T-cell (primary cell): Measurements from ENCODE around the gene ZNF664. TPM values are rescaled to one million over a fixed set of nuclear protein-coding genes. Genes with fewer than 3 reads are reported as not detected.
A peak's percentile ranks its signal among the peaks of the same experiment; 100 is the strongest.

Source experiments
- ATAC-seq, 4 experiments: fragments of 200-7000 bp in 3 of 4; fragments of 150-1000 bp in 1 of 4; cut with Tn5 transposase; replicated peaks in 1 of 4; 1 replicate in 3 of 4; 2 replicates in 1 of 4; pipeline ENCODE4 v1.10.0; 2021; ENCODE audit warnings: moderate library complexity in 3 of 4, mild to moderate bottlenecking in 2 of 4, moderate number of reproducible peaks in 1 of 4
- CTCF ChIA-PET, 2 donors: fragments of 300-600 bp; sonication (Branson Sonifier 250); formaldehyde crosslinking; loops; one replicate each; lab custom pipeline; 2022; ENCODE audit warnings: antibody characterized with exemption in 2 of 2; lab: Charles Lee
- POLR2A ChIA-PET, 2 donors: fragments of 300-600 bp; sonication (Branson Sonifier 250); formaldehyde crosslinking; loops; one replicate each; lab custom pipeline; 2022; ENCODE audit warnings: antibody characterized with exemption in 2 of 2; lab: Charles Lee
- DNase-seq, 35 experiments: peaks; one replicate each; pipeline versions ENCODE4 v3.0.0 to v3.0.0-alpha.2; 2013 to 2023
- H3K27ac ChIP-seq: one replicate; pipeline ENCODE4 v1.5.1; 2013; ENCODE audit warnings: low read length
- H3K27me3 ChIP-seq, 2 experiments: replicated peaks in 1 of 2; 1 replicate in 1 of 2; 2 replicates in 1 of 2; pipeline versions ENCODE4 v1.6.1 to v1.7.0; 2013; ENCODE audit warnings: low read length in 1 of 2, mixed read lengths in 1 of 2; ENCODE audit not compliant: control insufficient read depth in 2 of 2, insufficient read depth in 2 of 2; ENCODE audit errors: extremely low read depth in 1 of 2
- H3K36me3 ChIP-seq, 2 donors: 1 replicate in 1 of 2; 2 replicates in 1 of 2; pipeline versions ENCODE4 v1.6.1 to v1.7.0; 2013; ENCODE audit warnings: low read length in 1 of 2; ENCODE audit not compliant: control insufficient read depth in 2 of 2, insufficient read depth in 1 of 2; ENCODE audit errors: extremely low read depth in 1 of 2
- H3K4me1 ChIP-seq, 2 experiments: 1 replicate in 1 of 2; 2 replicates in 1 of 2; pipeline versions ENCODE4 v1.6.1 to v1.7.0; 2013; ENCODE audit warnings: low read length in 2 of 2, mixed read lengths in 1 of 2; ENCODE audit not compliant: insufficient read depth in 2 of 2, control insufficient read depth in 1 of 2; ENCODE audit errors: extremely low read depth in 1 of 2
- H3K4me3 ChIP-seq, 2 donors: 1 replicate in 1 of 2; 2 replicates in 1 of 2; pipeline versions ENCODE4 v1.5.1 to v1.7.0; 2013; ENCODE audit warnings: mild to moderate bottlenecking in 2 of 2, low read length in 1 of 2, moderate library complexity in 1 of 2; ENCODE audit not compliant: control insufficient read depth in 1 of 2; ENCODE audit errors: extremely low read depth in 1 of 2
- H3K9me3 ChIP-seq: 2 replicates; pipeline ENCODE4 v1.7.0; 2013
- H3K27ac Mint-ChIP-seq, 2 donors: one replicate each; pipeline ENCODE4 v1.8.0; 2020 to 2021; ENCODE audit warnings: mild to moderate bottlenecking in 2 of 2, mixed read lengths in 2 of 2
- H3K27me3 Mint-ChIP-seq, 2 donors: one replicate each; pipeline ENCODE4 v1.8.0; 2021 to 2022; ENCODE audit warnings: mixed read lengths in 2 of 2
- H3K36me3 Mint-ChIP-seq: one replicate; pipeline ENCODE4 v1.8.0; 2021; ENCODE audit warnings: mixed read lengths
- H3K4me1 Mint-ChIP-seq, 3 donors: one replicate each; pipeline ENCODE4 v1.8.0; 2020 to 2022; ENCODE audit warnings: mixed read lengths in 3 of 3, mild to moderate bottlenecking in 1 of 3
- H3K4me3 Mint-ChIP-seq, 3 donors: one replicate each; pipeline ENCODE4 v1.8.0; 2020 to 2022; ENCODE audit warnings: mild to moderate bottlenecking in 3 of 3, mixed read lengths in 3 of 3, moderate library complexity in 3 of 3
- H3K9me3 Mint-ChIP-seq, 3 donors: one replicate each; pipeline ENCODE4 v1.8.0; 2020 to 2022; ENCODE audit warnings: mixed read lengths in 3 of 3
- WGBS: methylation state at CpG from one replicate; pipeline ENCODE4 v1.1.5; 2013; ENCODE audit warnings: missing lambda C conversion rate; ENCODE audit not compliant: insufficient coverage; 5-methylcytosine and 5-hydroxymethylcytosine counted together
- total RNA-seq, 35 experiments: library from RNA in 6 of 35; stranded (reverse) in 6 of 35; fragments of 120-200 nt in 1 of 35; gene quantifications; one replicate each; pipeline versions ENCODE4 v1.2.1 to v1.2.4 and lab custom pipeline; 2013 to 2026

Gene ZNF664
- total RNA-seq, 5 donors from 2014 or later (not counting 1 experiment from before 2014, with no cell fraction given), result 30.6 to 58.2 (median 56.1) TPM

GRCh38 chr12:124006846-124007713 lies 34.1 kb downstream of the ZNF664 start:
- peak in 3 of 4 experiments; percentile 19 to 37 (median 30) for ATAC-seq
- WGBS, result 83% methylated on average over 8 of the region's 14 CpGs
- Mint-ChIP-seq H3K36me3 (peaks cover 28% of the 10 kb centered on the region), H3K4me3 (peak overlapping the region; percentile 29 to 64 (median 48)), H3K27me3 (no peaks in the 10 kb centered on the region), H3K4me1 (peaks cover 33 to 40% (median 33%) of the 10 kb centered on the region in 3 donors), H3K9me3 (no peaks in the 10 kb centered on the region), H3K27ac (peak overlapping the region; percentile 77 to 93)
- ChIA-PET POLR2A (no interaction called here), CTCF (interaction anchor here in 1 of 2 donors (0.5 to 0.8 kb wide), 4 partner anchors 23 to 106 kb away, joined by 3 read pairs; no protein-coding TSS in a partner anchor)
- H3K9me3 ChIP-seq, result no peaks in the 10 kb centered on the region
- peaks cover 0 to 25% of the 10 kb centered on the region in 2 donors for H3K36me3 ChIP-seq
- no peak for DNase-seq
- peaks cover 18 to 20% of the 10 kb centered on the region in 2 experiments for H3K4me1 ChIP-seq
- H3K4me3 ChIP-seq, result no peak overlapping the region
- no peak overlapping the region for H3K27ac ChIP-seq
- no peaks in the 10 kb centered on the region for H3K27me3 ChIP-seq

DNA sequence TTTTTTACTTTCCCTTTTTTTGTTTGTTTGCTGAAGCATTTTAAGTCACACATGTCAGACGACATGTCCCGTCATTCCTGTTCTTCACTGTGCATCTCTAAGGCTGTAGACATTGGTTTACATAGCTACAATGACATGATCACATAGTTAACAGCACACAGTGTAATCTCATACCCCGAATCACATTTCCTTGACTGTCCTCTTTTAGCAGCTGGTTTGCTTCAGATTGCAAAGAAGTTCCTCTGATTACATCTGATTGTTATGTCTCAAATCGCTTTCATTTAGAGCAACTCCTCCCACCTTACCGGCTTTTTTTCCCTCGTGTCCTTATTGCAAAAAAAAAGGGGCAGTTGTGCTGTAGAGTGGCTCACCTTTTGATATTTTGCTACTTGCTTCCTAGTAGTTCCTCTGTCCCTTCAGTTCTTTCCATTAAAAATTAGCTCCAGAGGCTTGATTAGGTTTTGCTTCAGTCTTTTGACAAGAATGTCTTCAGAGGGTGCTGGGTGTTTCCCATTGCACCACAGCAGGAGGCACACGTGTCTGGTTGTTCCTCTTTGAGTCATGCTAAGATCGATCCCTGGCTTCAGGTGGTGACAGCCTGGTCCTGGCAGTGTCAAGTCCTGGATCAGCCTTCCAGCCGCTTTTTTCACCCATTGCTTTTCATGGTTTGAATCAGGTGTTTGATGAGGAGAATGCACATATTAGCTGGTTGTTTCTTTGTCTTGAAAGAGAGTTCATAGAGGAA lies 35.0 kb downstream of the ZNF664 start:
- no peaks in the 10 kb centered on the region for H3K27me3 ChIP-seq
- H3K9me3 Mint-ChIP-seq, result no peaks in the 10 kb centered on the region

GRCh38 chr12:124008595-124008994 lies 35.6 kb downstream of the ZNF664 start:
- ATAC-seq (no peak), DNase-seq (no peak)
- no peaks in the 10 kb centered on the region for H3K9me3 Mint-ChIP-seq
- Histone ChIP-seq H3K4me1 (peaks cover 18 to 19% of the 10 kb centered on the region in 2 experiments), H3K36me3 (peaks cover 0 to 40% of the 10 kb centered on the region in 2 donors), H3K9me3 (no peaks in the 10 kb centered on the region), H3K4me3 (no peak overlapping the region), H3K27me3 (no peaks in the 10 kb centered on the region), H3K27ac (no peak overlapping the region)
- H3K4me3 Mint-ChIP-seq, result peak overlapping the region in 1 of 3 donors; percentile 64
- POLR2A ChIA-PET, result no interaction called here
- CTCF ChIA-PET, result no interaction called here
- WGBS, result no CpG with 5 or more reads among the region's 3 CpGs
- H3K27me3 Mint-ChIP-seq, result no peaks in the 10 kb centered on the region
- H3K27ac Mint-ChIP-seq, result no peak overlapping the region
- H3K36me3 Mint-ChIP-seq, result peaks cover 39% of the 10 kb centered on the region
- peaks cover 33 to 40% (median 33%) of the 10 kb centered on the region in 3 donors for H3K4me1 Mint-ChIP-seq

More for the DNA sequence above, 35.0 kb downstream of the ZNF664 start:
- ATAC-seq, result peak in 1 of 4 experiments; percentile 44
- Mint-ChIP-seq H3K36me3 (peaks cover 35% of the 10 kb centered on the region), H3K4me1 (peaks cover 33 to 40% (median 33%) of the 10 kb centered on the region in 3 donors), H3K4me3 (peak overlapping the region in 2 of 3 donors; percentile 1 to 64), H3K27ac (peak overlapping the region in 1 of 2 donors; percentile 56), H3K27me3 (no peaks in the 10 kb centered on the region)
- WGBS, result 51% methylated on average over 5 of the region's 9 CpGs
- ChIA-PET POLR2A (no interaction called here), CTCF (no interaction called here)
- peak in 1 of 35 experiments; percentile 17 for DNase-seq
- peaks cover 18 to 19% of the 10 kb centered on the region in 2 experiments for H3K4me1 ChIP-seq
- H3K36me3 ChIP-seq, result peaks cover 0 to 34% of the 10 kb centered on the region in 2 donors
- no peak overlapping the region for H3K4me3 ChIP-seq
- no peaks in the 10 kb centered on the region for H3K9me3 ChIP-seq
- H3K27ac ChIP-seq, result no peak overlapping the region

DNA sequence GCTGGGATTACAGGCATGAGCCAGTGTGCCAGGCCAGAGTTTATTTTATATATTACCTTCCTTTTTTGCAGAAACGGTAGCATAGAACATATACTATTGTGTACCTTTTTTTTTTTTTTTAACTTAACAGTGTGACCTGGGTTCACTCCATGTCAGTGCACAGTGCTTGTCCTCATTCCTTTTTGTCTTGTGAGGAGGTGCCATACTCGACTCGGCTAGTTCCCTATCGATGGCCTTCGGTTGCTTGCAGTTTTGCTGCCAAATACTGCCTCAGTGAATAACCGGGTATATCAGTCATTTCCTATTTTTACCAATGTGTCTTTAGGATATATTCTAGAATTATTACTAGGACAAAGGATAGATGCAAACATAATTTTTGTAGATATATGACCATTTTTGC lies 36.8 kb downstream of the ZNF664 start:
- no peaks in the 10 kb centered on the region for H3K9me3 Mint-ChIP-seq
- no peak for ATAC-seq
- no peak overlapping the region for H3K27ac Mint-ChIP-seq
- Histone ChIP-seq H3K4me1 (peaks cover 18 to 19% of the 10 kb centered on the region in 2 experiments), H3K27ac (no peak overlapping the region), H3K4me3 (no peak overlapping the region), H3K27me3 (no peaks in the 10 kb centered on the region), H3K9me3 (no peaks in the 10 kb centered on the region), H3K36me3 (peaks cover 0 to 33% of the 10 kb centered on the region in 2 donors)
- no peak for DNase-seq
- CTCF ChIA-PET, result interaction anchor here in 1 of 2 donors (0.7 kb wide), 1 partner anchor 13 kb away, joined by 5 read pairs; no protein-coding TSS in a partner anchor
- H3K36me3 Mint-ChIP-seq, result peaks cover 47% of the 10 kb centered on the region
- H3K4me1 Mint-ChIP-seq, result peaks cover 33 to 40% (median 33%) of the 10 kb centered on the region in 3 donors
- WGBS, result no CpG with 5 or more reads among the region's 6 CpGs
- POLR2A ChIA-PET, result no interaction called here
- no peak overlapping the region for H3K4me3 Mint-ChIP-seq
- H3K27me3 Mint-ChIP-seq, result no peaks in the 10 kb centered on the region

GRCh38 chr12:124010687-124011086 lies 37.7 kb downstream of the ZNF664 start:
- Histone ChIP-seq H3K36me3 (peaks cover 0 to 29% of the 10 kb centered on the region in 2 donors), H3K4me3 (no peak overlapping the region), H3K4me1 (peaks cover 14 to 16% of the 10 kb centered on the region in 2 experiments), H3K27ac (no peak overlapping the region), H3K27me3 (no peaks in the 10 kb centered on the region), H3K9me3 (no peaks in the 10 kb centered on the region)
- peaks cover 47% of the 10 kb centered on the region for H3K36me3 Mint-ChIP-seq
- H3K27me3 Mint-ChIP-seq, result no peaks in the 10 kb centered on the region
- H3K9me3 Mint-ChIP-seq, result no peaks in the 10 kb centered on the region
- WGBS, result 55% methylated on average over 2 of the region's 3 CpGs
- DNase-seq, result no peak
- H3K4me3 Mint-ChIP-seq, result no peak overlapping the region
- ATAC-seq, result no peak
- H3K4me1 Mint-ChIP-seq, result peaks cover 30 to 38% (median 31%) of the 10 kb centered on the region in 3 donors
- H3K27ac Mint-ChIP-seq, result peak overlapping the region in 1 of 2 donors; percentile 13
- ChIA-PET POLR2A (no interaction called here), CTCF (no interaction called here)
